NCI-H1930 (cell line): ENCODE measurements around the gene PCNT.
"Not testable (repeated sequence)": the region's sequence is repeated elsewhere in the genome, so short reads cannot be mapped to it uniquely, and the experiment has no call there.

ENCODE experiments used
- DNase-seq, 2 experiments: peaks; one replicate each; lab custom pipeline; 2025; lab: John Stamatoyannopoulos, UW

PCNT gene

DNA sequence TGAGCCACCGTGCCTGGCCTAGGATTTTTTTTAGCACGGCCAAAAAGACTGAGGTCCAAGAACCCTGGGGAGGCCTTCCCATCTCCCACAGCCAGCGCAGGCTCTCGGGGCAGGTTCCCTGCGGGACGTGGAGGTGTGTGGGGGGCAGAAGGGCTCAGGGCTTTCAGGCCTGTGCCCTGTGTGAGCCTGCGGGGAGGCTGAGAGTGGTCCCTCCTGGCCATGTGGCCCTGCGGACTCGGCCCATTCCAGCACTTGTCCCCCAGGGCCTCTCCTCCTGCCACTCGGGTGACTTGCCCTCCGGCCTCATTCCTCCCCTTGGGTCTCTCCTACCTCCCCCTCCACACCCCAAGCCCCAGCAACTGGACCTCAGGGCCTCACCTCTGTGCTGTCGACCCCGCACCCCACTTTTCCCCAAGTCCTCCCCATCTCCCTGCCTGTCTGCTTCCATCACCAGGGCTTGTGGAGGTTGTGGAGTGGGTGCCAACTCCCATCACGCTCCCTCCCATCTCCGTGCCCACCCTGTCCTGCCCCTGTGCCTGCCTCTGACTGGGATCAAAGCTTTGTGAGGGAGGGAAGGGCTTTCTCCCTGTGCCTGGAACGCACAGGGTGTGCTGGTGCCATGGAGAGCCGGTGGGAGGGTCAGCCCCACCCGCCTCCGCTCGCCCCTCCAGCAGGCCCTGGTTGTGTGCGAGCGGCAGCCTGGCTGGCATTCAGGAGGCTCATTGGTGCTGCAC is 102.5 kb downstream of the PCNT start:
- DNase-seq, result no peak

DNA sequence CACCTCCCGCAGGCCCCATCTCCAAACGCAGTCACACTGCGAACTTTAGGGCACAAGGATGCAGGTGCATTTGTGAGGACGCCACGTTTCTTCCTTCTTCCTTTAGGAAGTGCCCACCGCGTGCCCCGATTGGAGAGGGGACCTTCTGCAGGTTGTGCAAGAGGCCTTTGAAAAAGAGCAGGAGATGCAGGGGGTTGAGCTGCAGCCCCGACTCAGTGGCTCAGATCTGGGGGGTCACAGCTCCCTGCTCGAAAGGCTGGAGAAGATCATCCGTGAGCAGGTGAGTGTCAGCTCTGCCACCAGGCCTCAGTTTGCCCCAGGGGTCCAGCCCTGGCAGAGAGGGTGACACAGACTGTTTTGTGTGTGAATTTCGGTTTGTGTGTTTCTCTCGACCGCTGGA is 103.6 kb downstream of the PCNT start:
- DNase-seq, result no peak

DNA sequence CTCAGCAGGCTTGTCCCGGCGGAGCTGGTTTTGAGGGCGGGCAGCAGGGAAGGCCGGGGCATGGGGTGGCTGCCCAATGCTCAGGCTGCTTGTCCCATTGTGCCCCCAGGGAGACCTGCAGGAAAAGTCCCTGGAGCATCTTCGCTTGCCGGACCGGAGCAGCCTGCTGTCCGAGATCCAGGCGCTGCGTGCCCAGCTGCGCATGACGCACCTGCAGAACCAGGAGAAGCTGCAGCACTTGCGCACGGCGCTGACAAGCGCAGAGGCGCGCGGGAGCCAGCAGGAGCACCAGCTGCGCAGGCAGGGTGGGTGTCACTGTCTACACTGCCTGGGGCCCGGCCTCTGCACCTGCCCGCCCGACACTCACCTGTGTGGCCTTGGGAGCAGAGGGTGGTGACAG is 104.3 kb downstream of the PCNT start:
- no peak for DNase-seq

DNA sequence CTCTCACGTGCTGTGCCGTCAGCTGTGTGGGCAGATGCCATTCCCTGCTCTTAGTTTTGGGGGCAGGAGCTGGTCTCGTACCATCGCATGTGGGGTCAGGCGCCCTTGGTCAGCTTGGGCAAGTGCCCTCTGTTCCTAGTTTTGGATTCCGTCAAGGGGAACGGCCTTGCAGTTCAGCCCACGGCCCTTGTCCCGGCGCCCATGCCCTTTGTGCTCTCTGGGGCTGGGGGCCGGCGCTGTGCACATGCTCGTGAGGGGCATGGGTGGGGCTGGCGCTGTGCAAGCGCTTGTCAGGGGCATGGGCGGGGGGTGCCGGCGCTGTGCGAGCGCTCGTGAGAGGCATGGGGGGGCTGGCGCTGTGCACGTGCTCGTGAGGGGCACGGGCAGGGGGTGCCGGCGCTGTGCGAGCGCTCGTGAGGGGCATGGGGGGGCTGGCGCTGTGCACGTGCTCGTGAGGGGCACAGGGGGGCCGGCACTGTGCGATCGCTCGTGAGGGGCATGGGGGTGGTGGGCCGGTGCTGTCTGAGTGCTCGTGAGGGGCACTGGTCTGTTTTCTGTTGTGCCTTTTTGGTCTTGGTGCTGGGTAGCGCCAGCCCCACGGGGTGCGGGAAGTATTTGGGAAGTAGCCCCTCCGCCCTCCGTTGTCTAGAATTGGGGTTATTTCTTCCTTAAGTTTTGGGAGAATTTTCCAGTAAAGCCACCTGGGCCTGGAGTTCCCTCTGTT is 105.2 kb downstream of the PCNT start:
- DNase-seq, result no peak

DNA sequence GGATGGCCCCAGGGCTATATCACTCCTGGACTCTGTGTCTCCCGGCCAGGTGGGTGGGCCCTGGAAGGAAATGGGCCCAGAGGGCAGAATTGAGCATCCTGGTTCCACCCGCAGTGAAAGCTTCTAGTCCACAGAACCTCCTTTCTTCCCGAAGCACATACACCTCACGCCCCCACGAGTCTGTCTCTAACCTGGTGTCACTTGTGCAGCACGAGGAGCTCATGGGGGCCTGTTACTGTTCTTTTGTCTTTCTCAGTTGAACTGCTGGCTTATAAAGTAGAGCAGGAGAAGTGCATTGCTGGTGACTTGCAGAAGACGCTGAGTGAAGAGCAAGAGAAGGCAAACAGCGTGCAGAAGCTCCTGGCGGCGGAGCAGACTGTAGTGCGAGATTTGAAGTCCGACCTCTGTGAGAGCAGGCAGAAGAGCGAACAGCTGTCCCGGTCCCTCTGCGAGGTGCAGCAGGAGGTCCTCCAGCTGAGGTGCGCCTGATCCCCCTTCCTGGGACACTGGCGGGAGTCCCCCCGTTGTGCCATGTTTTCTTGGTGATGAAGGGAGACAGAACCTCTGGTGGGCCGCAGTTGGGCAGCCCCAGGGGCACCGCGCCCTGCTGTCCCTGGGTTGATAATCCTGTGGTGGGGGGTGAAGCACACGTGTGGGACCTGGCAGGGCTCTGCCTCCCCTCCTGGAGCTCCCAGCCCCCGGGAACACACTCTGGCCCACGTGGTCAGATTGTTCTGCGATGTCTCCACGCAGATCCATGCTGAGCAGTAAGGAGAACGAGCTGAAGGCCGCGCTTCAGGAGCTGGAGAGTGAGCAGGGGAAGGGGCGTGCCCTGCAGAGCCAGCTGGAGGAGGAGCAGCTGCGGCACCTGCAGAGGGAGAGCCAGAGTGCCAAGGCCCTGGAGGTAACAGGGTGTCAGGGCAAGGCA is 106.1 kb downstream of the PCNT start:
- DNase-seq, result no peak

DNA sequence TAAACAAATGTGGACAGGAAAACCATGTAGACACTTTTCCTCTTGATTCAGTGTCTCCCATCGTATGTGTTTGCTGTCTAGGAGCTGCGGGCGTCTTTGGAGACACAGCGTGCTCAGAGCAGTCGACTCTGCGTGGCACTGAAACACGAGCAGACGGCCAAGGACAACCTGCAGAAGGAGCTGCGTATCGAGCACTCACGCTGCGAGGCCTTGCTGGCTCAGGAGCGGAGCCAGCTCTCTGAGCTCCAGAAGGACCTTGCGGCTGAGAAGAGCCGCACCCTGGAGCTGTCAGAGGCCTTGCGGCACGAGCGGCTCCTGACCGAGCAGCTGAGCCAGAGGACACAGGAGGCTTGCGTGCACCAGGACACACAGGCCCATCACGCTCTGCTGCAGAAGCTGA is 107.5 kb downstream of the PCNT start:
- no peak for DNase-seq

DNA sequence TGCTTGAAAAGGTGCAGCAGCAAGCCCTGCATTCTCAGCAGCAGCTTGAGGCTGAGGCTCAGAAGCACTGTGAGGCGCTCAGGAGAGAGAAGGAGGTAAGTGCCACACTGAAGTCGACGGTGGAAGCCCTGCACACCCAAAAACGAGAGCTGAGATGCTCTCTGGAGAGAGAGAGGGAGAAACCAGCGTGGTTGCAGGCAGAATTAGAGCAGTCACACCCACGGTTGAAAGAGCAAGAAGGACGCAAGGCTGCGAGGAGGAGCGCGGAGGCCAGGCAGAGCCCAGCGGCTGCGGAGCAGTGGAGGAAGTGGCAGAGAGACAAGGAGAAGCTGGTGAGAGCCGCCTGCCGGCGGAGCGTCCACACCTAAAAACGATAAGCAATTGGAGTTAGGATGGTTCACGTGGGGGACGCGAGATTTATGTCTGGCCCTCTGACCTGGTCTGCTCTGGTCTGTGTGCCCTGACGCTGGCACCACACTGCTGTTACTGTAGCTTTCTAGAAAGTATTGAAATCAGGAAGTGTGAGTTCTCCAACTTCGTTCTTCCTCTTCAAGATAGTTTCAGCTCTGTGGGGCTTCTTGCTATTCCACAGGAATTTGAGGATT is 108.0 kb downstream of the PCNT start:
- DNase-seq, result no peak

DNA sequence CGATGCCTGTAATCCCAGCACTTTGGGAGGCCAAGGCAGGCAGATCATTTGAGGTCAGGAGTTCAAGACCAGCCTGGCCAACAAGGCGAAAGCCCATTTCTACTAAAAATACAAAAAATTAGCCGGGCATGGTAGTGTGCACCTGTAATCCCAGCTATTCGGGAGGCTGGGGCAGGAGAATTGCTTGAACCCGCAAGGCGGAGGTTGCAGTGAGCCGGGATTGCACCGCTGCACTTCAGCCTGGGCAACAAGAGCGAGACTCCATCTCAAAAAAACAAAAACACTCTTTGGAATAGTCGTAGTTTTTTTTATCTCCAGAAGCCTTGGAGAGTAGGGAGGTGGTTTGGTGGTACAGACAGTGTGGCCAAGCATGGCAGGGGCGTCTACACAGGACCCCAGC is 109.2 kb downstream of the PCNT start:
- DNase-seq, result not testable (repeated sequence)

DNA sequence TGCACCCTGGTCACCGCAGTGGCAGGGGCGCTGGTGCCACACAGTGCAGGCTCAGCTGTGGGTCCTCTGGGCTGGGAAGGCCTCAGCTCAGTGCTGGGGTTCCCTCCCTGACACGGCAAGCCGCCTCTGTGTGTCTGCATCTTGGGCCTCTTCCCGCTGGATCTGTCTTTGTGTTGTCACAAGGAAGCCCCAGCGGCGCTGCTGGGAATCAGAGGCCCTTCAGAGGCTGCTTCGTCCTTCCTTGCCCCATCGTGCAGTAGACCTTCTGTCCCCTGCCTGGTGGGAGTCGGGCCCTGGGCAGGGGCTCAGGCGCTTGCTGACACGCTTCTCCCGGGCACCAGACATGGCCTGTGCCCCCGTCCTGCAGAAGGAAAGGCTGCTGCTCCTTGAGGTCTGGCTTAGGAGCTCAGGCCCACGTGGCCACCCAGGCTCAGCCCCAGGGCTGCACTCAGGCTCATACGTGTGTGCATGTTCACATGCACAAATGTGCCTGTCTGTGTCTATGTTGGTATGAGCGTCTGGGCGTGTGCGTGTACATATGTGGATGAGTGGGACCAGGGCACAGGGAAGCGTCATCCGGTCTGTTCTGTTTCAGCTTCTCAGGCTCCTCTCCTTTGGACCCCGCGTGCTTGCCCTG is 110.5 kb downstream of the PCNT start:
- no peak for DNase-seq

DNA sequence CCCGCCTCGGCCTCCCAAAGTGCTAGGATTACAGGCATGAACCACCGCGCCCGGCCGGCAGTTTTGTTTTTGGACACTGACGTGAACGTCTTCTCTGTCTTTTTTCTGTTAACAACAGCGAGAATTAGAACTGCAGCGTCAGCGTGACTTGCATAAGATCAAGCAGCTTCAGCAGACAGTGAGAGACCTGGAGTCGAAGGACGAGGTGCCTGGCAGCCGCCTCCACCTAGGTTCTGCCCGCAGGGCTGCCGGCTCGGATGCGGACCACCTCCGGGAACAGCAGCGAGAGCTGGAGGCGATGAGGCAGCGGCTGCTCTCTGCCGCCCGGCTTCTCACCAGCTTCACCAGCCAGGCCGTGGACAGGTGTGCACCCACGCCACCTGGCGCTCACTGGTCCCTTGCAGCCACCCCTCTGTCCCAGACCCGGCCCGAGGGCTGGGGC is 111.9 kb downstream of the PCNT start:
- DNase-seq, result no peak

DNA sequence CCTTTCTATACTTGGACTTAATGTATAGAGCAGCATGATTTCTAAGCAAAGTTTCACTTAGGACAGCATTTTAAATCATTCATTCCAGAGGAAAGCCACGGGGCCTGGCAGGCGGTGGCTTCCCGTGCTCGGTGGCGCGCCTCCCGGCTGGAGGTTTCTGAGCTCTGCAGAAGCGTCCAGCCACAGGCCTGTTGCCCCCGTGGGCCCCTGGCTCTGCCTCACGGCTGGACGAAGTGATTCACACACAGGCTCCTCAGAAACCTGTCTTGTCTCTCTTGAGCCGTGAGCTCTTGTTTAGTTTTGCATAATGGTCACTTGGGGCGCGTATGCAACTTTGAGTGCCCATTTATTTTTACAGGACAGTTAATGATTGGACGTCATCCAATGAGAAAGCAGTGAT is 112.7 kb downstream of the PCNT start:
- DNase-seq, result no peak

DNA sequence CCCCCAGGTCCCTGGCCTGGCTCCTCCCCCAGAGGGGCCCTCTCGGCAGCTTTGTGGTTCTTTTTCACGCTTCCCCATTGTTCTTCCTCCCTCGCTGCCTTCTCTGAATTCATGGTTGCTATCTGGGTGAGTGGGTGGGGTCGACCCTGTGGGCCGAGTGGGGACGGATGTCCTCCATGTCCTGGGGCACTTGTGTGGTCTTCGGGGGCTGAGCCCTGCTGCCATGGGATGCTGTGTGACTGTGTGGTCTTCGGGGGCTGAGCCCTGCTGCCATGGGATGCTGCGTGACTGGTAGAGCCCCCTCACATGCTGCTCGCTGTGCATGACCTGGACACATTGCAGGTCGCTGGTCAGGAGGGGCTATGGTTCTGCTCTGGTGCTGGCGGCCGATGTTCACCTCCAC is 113.1 kb downstream of the PCNT start:
- no peak for DNase-seq

DNA sequence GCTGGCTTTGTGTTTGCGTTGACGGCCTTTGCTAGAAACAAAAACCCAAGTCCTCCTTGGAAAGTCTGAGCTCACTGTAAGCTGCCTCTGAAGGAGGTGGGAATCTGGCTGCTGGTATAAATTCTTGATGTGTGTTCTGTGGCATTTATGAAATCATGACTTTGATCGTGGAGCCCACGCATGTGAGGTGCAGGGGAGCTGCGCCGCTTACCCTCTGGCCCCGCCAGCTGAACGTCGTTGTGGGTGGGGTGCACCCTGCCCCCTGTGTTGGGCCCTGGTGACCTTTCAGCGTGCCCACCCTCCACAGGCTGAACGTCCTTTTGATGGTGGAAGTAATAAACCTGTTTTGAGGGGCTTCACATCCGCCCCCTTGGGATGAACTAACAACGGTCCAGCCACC is 113.6 kb downstream of the PCNT start:
- DNase-seq, result no peak

DNA sequence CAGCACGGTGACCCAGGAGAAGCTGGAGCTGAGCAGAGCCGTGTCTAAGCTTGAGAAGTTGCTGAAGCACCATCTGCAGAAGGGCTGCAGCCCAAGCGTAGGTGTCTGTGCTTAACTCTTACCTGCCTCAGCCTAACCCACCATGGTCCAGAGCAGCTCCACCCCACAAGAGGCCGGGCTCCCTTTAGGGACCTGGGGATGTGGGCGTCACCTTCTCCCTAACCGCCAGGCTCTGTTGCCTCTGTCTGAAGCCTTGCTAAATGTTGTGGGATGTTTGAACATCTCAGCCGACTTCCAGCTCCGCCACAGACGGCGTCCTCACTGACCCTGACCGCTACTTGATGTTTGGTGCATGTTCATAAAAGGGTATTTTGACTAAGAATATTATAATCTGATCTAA is 114.3 kb downstream of the PCNT start:
- no peak for DNase-seq

DNA sequence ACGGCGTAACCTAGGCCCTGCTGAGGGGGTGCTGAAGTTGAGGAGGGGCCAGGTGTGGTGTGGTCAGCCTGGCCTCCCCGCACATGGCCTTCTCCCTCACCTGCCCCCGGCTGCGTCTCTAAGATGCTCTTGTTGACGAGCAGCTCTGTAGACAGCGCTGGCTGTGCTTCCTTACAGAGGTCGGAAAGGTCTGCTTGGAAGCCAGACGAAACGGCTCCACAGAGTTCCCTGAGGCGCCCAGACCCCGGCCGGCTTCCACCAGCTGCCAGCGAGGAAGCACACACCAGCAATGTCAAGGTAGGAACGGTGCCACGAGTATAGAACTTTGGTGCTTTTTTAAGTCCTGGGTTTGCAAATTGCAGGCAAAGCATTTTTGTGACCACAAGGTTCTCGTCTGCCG is 116.0 kb downstream of the PCNT start:
- DNase-seq, result no peak

DNA sequence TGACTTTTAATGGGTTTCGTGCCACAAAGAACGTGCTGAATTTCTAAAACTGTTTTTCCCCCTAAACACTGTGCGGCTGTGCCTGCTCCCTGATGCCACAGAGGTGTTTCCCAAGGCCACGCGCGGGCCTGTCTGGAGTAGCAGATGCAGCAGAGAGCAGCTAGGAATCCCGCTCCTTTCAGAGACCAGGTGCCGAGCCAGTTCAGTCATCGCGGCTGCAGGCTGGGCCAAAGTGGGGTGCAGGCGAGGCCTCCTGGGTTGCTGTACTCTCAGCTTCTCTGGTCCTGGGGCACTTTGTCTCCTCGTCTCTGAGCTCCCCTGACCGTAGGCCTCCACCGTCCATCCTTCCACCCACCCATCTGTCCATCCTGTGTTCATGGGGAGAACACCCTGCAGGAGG is 117.4 kb downstream of the PCNT start:
- no peak for DNase-seq

DNA sequence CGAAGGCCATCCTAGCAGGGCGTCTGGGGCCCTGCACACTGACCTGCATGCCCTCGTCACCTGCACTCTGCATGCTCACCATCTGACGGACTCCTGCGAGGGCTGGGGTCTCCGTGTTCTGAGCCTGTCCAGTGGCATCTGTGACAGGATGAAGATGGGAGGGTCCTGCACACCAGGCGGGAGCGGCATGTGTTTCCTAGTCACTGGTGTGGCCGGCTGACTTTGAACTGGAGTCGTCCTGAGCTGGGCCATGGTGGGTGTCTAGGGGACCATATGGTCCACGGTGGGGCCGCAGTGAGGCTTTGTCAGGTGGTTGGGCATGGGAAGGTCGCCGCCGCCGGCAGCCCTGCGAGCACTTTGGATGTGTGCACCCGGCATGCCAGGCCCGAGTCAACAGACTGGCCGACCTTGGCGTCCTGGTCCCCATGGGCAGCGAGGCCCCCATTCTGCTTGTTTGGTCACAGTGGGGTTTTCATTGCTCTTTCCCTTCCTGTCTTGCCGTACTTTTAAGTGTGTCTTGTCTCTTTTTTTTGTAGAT is 118.1 kb downstream of the PCNT start:
- DNase-seq, result no peak

DNA sequence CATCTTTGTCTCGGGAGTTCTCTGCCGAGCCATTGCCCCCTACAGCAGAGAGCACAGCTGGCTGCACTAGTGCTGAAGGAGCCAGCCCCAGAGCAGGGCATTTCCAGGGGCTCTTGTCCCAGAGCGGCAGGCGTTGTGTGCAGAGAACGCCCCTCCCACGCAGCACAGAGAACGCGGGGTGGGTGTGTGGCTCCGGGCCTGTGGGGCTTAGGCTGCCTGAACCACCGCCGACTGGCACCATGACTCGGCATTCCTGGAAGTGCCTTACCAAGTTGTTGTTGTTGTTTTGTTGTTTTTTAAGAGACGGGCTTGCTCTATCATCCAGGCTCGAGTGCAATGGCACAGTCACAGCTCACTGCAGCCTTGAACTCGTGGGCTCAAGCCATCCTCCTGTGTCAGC is 119.0 kb downstream of the PCNT start:
- DNase-seq, result no peak

DNA sequence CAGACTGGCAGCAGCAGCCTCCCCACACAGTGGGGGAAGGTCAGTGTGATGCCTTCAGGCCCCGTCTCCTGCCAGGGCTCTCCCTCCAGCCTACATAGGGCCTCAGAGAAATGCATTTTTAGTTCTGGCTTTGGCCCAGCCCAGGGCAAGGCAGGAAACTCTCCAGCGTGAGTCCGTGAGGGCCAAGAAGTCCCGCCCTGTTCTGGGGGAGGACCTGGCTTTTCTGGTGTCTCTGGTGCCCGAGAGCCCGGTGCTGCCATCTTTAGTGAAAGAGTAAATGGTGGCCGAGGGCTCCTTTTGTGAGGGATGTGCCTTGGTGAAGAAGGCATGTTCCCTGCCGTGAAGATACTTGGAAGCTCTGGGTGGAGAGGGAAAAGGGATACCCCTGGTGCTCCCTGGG is 120.0 kb downstream of the PCNT start:
- no peak for DNase-seq

DNA sequence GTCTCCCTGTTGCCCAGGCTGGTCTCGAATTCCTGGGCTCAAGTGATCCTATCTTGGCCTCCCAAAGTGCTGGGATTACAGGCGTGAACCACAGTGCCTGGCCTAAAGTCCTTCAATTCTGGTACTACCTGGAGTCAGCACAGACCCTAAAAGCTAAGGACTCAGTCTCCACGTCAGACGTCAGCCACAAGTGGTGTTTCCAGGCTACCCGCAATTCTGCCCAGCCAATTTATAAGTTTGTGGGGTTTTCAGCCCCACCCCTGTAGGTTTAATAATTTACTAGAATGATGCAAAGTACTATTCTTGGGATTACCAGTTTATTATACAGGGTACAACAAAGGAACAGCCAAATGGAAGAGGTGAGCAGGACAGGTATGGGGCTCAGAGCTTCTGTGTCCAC is 124.2 kb downstream of the PCNT start:
- DNase-seq, result no peak

DNA sequence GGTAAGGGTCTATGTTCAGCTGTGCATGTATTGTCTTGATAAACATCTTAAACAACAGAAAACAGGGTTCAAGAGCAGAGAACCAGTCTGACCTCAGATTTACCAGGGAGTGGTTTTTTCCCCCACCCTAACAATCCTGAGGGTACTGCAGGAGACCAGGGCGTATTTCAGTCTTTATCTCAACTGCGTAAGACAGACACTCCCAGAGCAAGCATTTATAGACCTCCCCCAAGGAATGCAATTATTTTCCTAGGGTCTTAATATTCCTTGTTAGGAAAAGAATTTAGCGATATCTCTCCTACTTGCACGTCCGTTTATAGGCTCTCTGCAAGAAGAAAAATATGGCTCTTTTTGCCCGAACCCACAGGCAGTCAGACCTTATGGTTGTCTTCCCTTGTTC is 124.9 kb downstream of the PCNT start:
- DNase-seq, result not testable (repeated sequence)

DNA sequence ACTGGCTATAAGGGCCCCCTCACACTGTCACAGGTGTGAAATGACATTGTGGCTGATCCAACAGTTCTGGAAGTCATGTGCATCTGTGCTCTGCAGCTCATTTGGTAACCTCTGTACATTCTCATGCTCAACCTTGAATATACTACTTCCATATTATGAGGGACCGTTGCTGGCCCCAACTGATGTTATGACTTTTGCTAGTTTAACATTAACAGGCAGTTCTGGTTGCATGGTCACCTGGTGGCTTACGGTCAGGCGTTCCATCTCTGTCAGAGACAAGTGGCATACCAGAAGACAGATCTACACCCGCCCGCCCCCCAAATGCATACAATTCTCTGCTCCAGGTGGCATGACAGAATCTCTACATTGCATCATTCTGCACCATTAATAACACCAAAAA is 128.8 kb downstream of the PCNT start:
- DNase-seq, result no peak
